HUES48 (cell line): ENCODE results near the gene S100A7A.
A peak's percentile ranks its signal among the peaks of the same experiment; 100 is the strongest.
"Not testable (repeated sequence)": the region's sequence is repeated elsewhere in the genome, so short reads cannot be mapped to it uniquely, and the experiment has no call there.

Experiments used
- H3K27ac ChIP-seq: one replicate; pipeline ENCODE4 v1.7.0; 2013; ENCODE audit warnings: low read depth, low read length, inconsistent platforms
- H3K27me3 ChIP-seq: 2 replicates; pipeline ENCODE4 v1.6.1; 2013; ENCODE audit warnings: mild to moderate bottlenecking, low read length; ENCODE audit not compliant: control insufficient read depth, insufficient read depth
- H3K36me3 ChIP-seq: 2 replicates; pipeline ENCODE4 v1.6.1; 2013; ENCODE audit warnings: low read length; ENCODE audit not compliant: control insufficient read depth, insufficient read depth
- H3K4me1 ChIP-seq: 2 replicates; pipeline ENCODE4 v1.6.1; 2013; ENCODE audit warnings: mild to moderate bottlenecking, low read length; ENCODE audit not compliant: control insufficient read depth, insufficient read depth
- H3K4me3 ChIP-seq: 2 replicates; pipeline ENCODE4 v1.5.1; 2013; ENCODE audit warnings: mild to moderate bottlenecking, low read depth, low read length
- H3K9ac ChIP-seq: 2 replicates; pipeline ENCODE4 v1.6.1; 2013; ENCODE audit warnings: mild to moderate bottlenecking, low read depth, low read length, moderate library complexity
- H3K9me3 ChIP-seq: 2 replicates; pipeline ENCODE4 v1.6.1; 2013; ENCODE audit warnings: low read length; ENCODE audit not compliant: control insufficient read depth, insufficient read depth

The S100A7A gene

GRCh38 chr1:153439273-153439672 is 23.0 kb downstream of the S100A7A start:
- no peaks in the 10 kb centered on the region for H3K27me3 ChIP-seq
- no peak overlapping the region for H3K9ac ChIP-seq
- H3K27ac ChIP-seq, result no peak overlapping the region
- H3K4me1 ChIP-seq, result no peaks in the 10 kb centered on the region
- H3K36me3 ChIP-seq, result no peaks in the 10 kb centered on the region
- no peaks in the 10 kb centered on the region for H3K9me3 ChIP-seq
- no peak overlapping the region for H3K4me3 ChIP-seq

DNA sequence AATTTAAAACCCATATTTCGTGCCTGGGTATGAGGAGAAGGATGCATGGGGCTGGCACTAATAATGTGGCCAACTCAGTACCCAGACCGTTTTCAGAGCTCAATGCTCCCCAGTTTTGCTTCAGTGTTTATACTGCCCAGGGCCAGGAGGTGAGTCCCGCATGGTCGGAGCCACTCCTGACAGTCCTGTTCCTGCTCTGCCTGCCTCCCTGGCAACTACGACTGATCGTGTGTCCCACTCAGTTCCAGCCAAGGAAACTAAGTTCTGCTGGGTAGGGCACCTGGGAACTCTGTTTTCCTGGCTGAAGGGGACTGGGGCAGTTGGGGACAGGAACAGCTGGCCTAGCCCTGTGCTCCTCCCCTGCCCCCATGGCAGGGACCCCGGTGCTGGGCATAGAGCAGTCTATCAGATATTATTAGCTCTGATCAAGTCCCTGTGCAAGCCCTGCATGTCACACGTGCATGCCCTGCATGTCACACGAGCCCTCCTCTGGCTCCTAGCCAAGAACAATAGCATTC is 25.0 kb downstream of the S100A7A start:
- Histone ChIP-seq H3K27me3 (no peaks in the 10 kb centered on the region), H3K9ac (no peak overlapping the region), H3K4me3 (no peak overlapping the region), H3K36me3 (no peaks in the 10 kb centered on the region), H3K27ac (no peak overlapping the region), H3K9me3 (no peaks in the 10 kb centered on the region), H3K4me1 (no peaks in the 10 kb centered on the region)

GRCh38 chr1:153443486-153443885 is 27.2 kb downstream of the S100A7A start:
- no peaks in the 10 kb centered on the region for H3K4me1 ChIP-seq
- H3K27ac ChIP-seq, result no peak overlapping the region
- no peak overlapping the region for H3K4me3 ChIP-seq
- H3K9ac ChIP-seq, result no peak overlapping the region
- no peaks in the 10 kb centered on the region for H3K36me3 ChIP-seq
- no peaks in the 10 kb centered on the region for H3K9me3 ChIP-seq
- H3K27me3 ChIP-seq, result no peaks in the 10 kb centered on the region

DNA sequence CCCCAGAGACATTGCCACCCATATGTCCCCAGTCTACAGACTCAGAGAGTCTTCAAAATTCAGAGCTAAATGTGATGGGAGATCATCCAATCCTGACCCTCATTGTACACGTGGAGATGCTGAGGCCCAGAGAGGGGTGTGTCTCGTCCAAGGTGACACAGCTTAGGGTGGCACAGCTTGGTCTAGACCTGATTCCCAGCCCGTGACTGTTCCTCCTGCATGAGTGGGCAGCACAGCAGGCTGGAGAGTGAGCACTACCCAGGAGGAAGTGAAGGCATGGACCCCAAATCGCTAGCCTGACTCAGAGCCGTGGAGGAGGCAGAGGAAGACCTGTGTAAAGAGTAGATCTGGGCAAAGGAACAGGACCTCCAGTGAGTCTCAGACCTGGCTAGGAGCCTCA is 27.8 kb downstream of the S100A7A start:
- Histone ChIP-seq H3K27ac (no peak overlapping the region), H3K36me3 (no peaks in the 10 kb centered on the region), H3K4me1 (no peaks in the 10 kb centered on the region), H3K27me3 (no peaks in the 10 kb centered on the region), H3K4me3 (no peak overlapping the region), H3K9ac (no peak overlapping the region), H3K9me3 (no peaks in the 10 kb centered on the region)

DNA sequence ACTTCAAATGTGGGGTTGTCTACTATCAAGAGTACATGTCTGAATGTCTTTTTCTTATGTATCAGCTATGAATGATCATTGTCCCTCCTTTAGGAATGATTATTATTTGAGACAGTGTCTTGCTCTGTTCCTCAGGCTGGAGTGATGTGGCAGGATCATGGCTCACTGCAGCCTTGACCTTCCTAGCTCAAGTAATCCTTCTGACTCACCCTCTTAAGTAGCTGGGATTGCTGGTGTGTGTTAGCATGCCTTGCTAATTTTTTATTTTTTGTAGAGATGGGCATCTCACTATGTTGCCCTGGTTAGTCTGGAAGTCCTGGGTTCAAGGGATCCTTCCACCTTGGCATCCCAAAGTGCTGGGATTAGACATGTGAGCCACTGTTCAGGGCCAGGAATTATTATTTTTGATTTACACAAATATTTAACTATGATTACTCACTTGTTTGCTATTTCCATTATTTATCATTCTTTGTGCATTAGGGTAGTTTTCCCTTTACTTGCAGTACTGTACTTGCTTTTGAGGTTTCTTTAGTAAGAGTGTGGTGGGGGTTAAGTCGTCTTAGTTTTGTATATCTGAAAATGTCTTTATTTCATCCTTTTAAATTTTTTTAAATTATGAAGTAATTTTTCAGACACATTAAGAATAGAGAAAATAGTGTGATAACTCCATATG is 31.3 kb downstream of the S100A7A start:
- Histone ChIP-seq H3K9me3 (no peaks in the 10 kb centered on the region), H3K27ac (no peak overlapping the region), H3K27me3 (no peaks in the 10 kb centered on the region), H3K36me3 (no peaks in the 10 kb centered on the region), H3K4me3 (no peak overlapping the region), H3K9ac (no peak overlapping the region), H3K4me1 (no peaks in the 10 kb centered on the region)

GRCh38 chr1:153448851-153449250 is 32.5 kb downstream of the S100A7A start:
- H3K9me3 ChIP-seq, H3K36me3 ChIP-seq, H3K27me3 ChIP-seq, H3K27ac ChIP-seq, H3K4me3 ChIP-seq, H3K4me1 ChIP-seq, H3K9ac ChIP-seq: not testable (repeated sequence)

DNA sequence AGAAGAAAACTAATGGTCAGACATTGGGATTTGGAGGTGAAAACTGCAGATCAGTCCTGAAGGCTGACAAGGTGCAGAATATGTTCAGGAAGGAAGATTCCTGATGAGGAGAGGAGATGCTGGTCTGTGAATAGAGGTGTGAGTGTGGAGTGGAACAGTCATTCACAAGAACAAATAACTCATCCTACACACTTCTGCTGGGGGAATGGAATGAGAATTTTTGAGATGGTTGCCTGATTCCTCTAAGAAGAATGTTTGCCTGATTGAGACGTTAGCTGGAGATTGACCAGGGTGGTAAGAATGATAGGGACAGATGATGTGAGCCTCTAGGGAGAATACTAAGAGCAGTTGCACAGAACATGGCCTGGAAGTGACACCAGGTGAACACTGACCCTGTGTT is 40.1 kb downstream of the S100A7A start:
- Histone ChIP-seq H3K9ac (no peak overlapping the region), H3K4me1 (no peaks in the 10 kb centered on the region), H3K36me3 (no peaks in the 10 kb centered on the region)

GRCh38 chr1:153459655-153460054 is 43.3 kb downstream of the S100A7A start:
- Histone ChIP-seq H3K27ac (no peak overlapping the region), H3K27me3 (no peaks in the 10 kb centered on the region), H3K36me3 (no peaks in the 10 kb centered on the region), H3K9me3 (no peaks in the 10 kb centered on the region), H3K9ac (no peak overlapping the region), H3K4me1 (no peaks in the 10 kb centered on the region), H3K4me3 (no peak overlapping the region)

More for the DNA sequence above, 40.1 kb downstream of the S100A7A start:
- Histone ChIP-seq H3K27ac (no peak overlapping the region), H3K9me3 (no peaks in the 10 kb centered on the region), H3K27me3 (no peaks in the 10 kb centered on the region), H3K4me3 (no peak overlapping the region)

GRCh38 chr1:153460551-153460950 is 44.2 kb downstream of the S100A7A start, which contains the start of gene S100A7:
S100A7 (minus strand) TSS chr1:153460651; CDS start chr1:153459013, 1,638 bp downstream.
- H3K4me3 ChIP-seq, result no peak within 1 kb of the TSS
- no peaks in the 10 kb centered on the region for H3K36me3 ChIP-seq
- no peaks in the 10 kb centered on the region for H3K4me1 ChIP-seq
- no peak within 1 kb of the TSS for H3K27ac ChIP-seq
- H3K9me3 ChIP-seq, result no peaks in the 10 kb centered on the region
- no peaks in the 10 kb centered on the region for H3K27me3 ChIP-seq
- no peak within 1 kb of the TSS for H3K9ac ChIP-seq

DNA sequence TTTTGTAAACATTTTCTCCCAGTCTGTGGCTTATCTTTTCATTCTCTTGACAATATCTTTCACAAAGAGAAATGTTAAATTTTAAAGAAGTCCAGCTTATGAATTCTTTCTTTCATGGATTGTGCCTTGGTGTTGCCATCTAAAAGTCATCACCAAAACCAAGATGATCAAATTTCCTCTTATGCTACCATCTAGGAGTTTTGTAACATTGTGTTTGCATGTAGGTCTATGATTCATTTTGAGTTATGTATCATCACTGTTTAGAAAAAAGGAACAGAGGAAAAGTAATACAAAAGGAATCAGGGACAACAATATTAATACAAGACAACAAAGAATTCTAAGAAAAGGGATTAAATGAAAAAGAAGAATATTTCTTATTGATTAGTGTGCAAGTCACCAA is 46.4 kb downstream of the S100A7A start:
- H3K27me3 ChIP-seq, H3K9ac ChIP-seq, H3K27ac ChIP-seq, H3K4me3 ChIP-seq, H3K9me3 ChIP-seq, H3K36me3 ChIP-seq: not testable (repeated sequence)
- peaks cover 13% of the 10 kb centered on the region for H3K4me1 ChIP-seq

DNA sequence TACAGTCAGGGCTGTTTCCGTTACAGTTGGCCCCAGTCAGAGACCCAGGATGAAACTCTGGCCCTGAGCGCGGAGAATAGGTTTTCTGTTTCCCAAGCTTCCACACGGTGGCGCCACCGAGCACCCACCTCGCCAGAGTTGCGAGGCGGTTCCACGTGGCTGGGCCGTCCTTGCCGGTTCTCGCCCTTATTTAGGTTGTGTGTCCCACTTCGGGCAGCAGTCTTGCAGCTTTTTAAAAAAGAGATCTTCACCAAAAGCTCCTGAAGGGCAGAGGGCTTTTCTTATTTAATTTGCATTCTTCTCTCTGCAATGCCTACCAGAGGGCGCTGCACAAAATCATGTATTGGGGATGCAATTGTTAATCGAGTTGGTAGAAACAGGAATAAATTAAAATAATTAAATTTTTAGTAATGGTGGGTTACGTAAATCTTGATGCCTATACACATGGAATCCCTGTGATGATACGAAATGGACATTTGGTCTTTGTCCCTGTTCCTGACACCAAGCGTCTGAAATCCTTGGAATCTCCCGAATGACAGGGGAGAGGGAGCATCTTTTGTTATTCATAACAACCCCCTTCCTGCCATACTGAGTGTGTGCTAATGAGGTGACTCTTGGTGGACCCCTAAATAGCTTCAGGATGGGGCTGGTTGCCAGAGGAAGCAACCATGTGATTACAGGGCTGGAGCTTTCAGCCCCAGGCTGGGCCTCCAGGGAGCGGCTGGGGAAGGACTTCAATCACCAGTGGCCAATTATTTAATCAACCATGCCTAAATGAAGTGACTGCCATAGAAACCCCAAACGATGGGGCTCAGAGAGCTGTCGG is 49.7 kb downstream of the S100A7A start:
- H3K4me1 ChIP-seq, result peaks cover 13% of the 10 kb centered on the region

More for the DNA sequence above, 49.7 kb downstream of the S100A7A start:
- Histone ChIP-seq H3K4me3 (peak overlapping the region; percentile 5; the same call in 1 of the 2 replicates), H3K36me3 (no peaks in the 10 kb centered on the region), H3K9ac (no peak overlapping the region), H3K9me3 (peaks cover 6% of the 10 kb centered on the region), H3K27ac (peak overlapping the region; percentile 78), H3K27me3 (no peaks in the 10 kb centered on the region)
